Dendritic cell treated with granulocyte-macrophage colony-stimulating factor and Interleukin-4, amounts not matched to agents 40 ng/mL and 50 ng/mL, for 4 days (primary cell): ENCODE results near the gene TMEM31.

Experiments
- H3K27ac Mint-ChIP-seq: one replicate; pipeline ENCODE4 v1.8.0; 2022; ENCODE audit warnings: mild to moderate bottlenecking, mixed read lengths
- H3K27me3 Mint-ChIP-seq: one replicate; pipeline ENCODE4 v1.8.0; 2022; ENCODE audit warnings: mild to moderate bottlenecking, mixed read lengths
- H3K36me3 Mint-ChIP-seq: one replicate; pipeline ENCODE4 v1.8.0; 2022; ENCODE audit warnings: low read depth, mixed read lengths
- H3K4me1 Mint-ChIP-seq: one replicate; pipeline ENCODE4 v1.8.0; 2022; ENCODE audit warnings: low read depth, mixed read lengths
- H3K4me3 Mint-ChIP-seq: one replicate; pipeline ENCODE4 v1.8.0; 2022; ENCODE audit warnings: mild to moderate bottlenecking, moderate library complexity, mixed read lengths
- H3K9me3 Mint-ChIP-seq: one replicate; pipeline ENCODE4 v1.8.0; 2022; ENCODE audit warnings: mixed read lengths
- intact Hi-C: fragments of 100-400 bp; cut with micrococcal nuclease; formaldehyde crosslinking; loops from one replicate; pipeline ENCODE4 v1.15.0; 2022

The TMEM31 gene

DNA sequence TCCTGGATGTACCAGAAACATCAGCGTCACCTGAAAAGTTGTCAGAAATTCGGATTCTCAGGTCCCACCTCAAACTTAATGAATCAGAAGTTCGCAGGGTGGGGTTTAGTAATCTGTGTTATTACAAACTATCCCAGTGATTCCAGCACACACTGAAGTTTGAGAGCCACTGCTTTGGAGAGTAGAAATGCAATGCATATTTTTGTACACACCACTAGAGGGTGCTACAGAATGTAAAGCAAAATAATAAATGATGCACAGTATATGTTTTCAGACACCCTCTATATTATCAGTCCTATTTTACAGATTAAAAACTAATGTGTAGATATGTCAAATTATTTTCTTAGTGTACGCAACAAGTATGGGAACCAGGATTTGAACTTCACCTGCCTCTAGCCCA, 21.8 kb upstream of the TMEM31 start:
- H3K36me3 Mint-ChIP-seq = peaks cover 2% of the 10 kb centered on the region
- no peaks in the 10 kb centered on the region for H3K27me3 Mint-ChIP-seq
- H3K9me3 Mint-ChIP-seq = no peaks in the 10 kb centered on the region
- no peak overlapping the region for H3K4me3 Mint-ChIP-seq
- H3K4me1 Mint-ChIP-seq = no peaks in the 10 kb centered on the region
- no peak overlapping the region for H3K27ac Mint-ChIP-seq
- intact Hi-C loops = loop anchor here (2.0 to 10.0 kb wide), 5 partner anchors 62 to 466 kb away; partner anchors contain the start of genes SLC25A53, TCEAL1 and TCEAL3

DNA sequence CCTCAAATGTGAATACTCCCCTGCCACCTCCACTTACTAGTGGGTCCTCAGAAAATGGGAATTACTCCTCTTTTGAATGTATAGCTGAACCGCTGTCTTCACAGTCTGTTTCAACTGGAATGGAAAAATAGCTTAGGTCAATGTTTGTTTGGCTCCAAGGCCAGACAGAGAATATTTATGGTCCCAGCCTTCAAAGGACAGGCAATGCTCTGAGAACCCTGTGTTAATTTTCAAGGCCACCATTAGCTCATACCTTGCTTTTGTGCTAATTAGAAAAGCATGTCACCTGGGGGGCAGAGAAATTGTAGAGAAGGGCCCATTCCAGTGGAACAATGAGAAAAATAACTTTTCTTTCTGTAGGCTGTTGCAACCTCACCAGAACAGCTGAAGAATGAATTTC, 19.6 kb upstream of the TMEM31 start:
- Mint-ChIP-seq H3K27ac (no peak overlapping the region), H3K36me3 (no peaks in the 10 kb centered on the region), H3K27me3 (no peaks in the 10 kb centered on the region), H3K4me3 (no peak overlapping the region), H3K9me3 (no peaks in the 10 kb centered on the region), H3K4me1 (no peaks in the 10 kb centered on the region)
- intact Hi-C loops = no loop called here

GRCh38 chrX:103697687-103698086, 13.0 kb upstream of the TMEM31 start:
- no peak overlapping the region for H3K27ac Mint-ChIP-seq
- no peaks in the 10 kb centered on the region for H3K9me3 Mint-ChIP-seq
- H3K36me3 Mint-ChIP-seq = no peaks in the 10 kb centered on the region
- H3K4me3 Mint-ChIP-seq = no peak overlapping the region
- no peaks in the 10 kb centered on the region for H3K4me1 Mint-ChIP-seq
- intact Hi-C loops = no loop called here
- H3K27me3 Mint-ChIP-seq = no peaks in the 10 kb centered on the region

DNA sequence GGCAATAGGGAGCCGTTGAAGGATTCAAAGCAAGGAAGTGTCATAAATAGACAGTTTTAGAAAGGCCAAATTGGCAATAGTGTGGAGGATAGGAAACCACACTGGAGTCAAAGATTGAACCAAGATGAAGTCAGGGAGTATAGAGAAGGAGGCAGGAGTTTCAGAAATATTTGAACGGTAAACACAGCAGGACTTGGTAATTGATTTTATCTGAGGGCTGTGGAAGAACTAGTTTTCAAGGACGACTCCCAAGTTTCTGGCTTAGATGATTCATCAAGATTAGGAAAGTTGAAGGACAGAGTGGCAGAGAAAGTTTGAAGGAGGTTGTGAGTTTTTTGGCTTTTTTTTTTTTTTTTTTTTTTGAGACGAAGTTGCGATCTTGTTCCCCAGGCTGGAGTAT, 11.5 kb upstream of the TMEM31 start:
- Mint-ChIP-seq H3K9me3 (no peaks in the 10 kb centered on the region), H3K4me3 (no peak overlapping the region), H3K36me3 (no peaks in the 10 kb centered on the region), H3K27ac (no peak overlapping the region), H3K4me1 (no peaks in the 10 kb centered on the region), H3K27me3 (no peaks in the 10 kb centered on the region)
- intact Hi-C loops = no loop called here

DNA sequence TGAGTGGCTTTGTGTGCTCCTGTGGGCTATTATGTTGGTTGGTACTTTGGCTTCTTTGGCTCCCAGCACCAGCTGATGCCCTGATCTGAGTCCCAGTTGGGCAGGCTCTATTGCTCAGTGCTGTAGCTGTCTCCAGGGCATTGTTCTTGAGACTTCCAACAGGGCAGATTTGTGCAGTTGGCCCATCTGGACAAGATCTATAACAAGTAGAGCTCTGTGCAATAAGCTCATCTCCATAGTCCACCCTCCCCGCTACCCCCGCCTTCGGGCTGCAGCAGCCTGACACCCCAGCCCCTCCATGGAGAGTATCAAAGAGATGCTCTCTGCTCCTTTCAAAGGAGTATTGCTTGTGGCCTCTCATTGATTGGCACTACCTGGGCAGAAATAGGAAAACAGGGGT, 5.8 kb upstream of the TMEM31 start:
- H3K27ac Mint-ChIP-seq = no peak overlapping the region
- H3K27me3 Mint-ChIP-seq = no peaks in the 10 kb centered on the region
- no peaks in the 10 kb centered on the region for H3K36me3 Mint-ChIP-seq
- no peaks in the 10 kb centered on the region for H3K4me1 Mint-ChIP-seq
- no peaks in the 10 kb centered on the region for H3K9me3 Mint-ChIP-seq
- intact Hi-C loops = no loop called here
- no peak overlapping the region for H3K4me3 Mint-ChIP-seq

- H3K9me3 Mint-ChIP-seq = no peaks in the 10 kb centered on the region
- H3K4me1 Mint-ChIP-seq = no peaks in the 10 kb centered on the region
- H3K27ac Mint-ChIP-seq = no peak overlapping the region
- intact Hi-C loops = no loop called here
- H3K4me3 Mint-ChIP-seq = no peak overlapping the region
- no peaks in the 10 kb centered on the region for H3K36me3 Mint-ChIP-seq
- H3K27me3 Mint-ChIP-seq = no peaks in the 10 kb centered on the region
Observed at GRCh38 chrX:103716962-103717361, 6.3 kb downstream of the TMEM31 start.

- no peak overlapping the region for H3K4me3 Mint-ChIP-seq
- H3K27me3 Mint-ChIP-seq = no peaks in the 10 kb centered on the region
- no peaks in the 10 kb centered on the region for H3K36me3 Mint-ChIP-seq
- no peak overlapping the region for H3K27ac Mint-ChIP-seq
- H3K4me1 Mint-ChIP-seq = no peaks in the 10 kb centered on the region
- intact Hi-C loops = no loop called here
- H3K9me3 Mint-ChIP-seq = no peaks in the 10 kb centered on the region
Observed at GRCh38 chrX:103718120-103718519, 7.4 kb downstream of the TMEM31 start.

GRCh38 chrX:103722505-103722904, 11.8 kb downstream of the TMEM31 start:
- Mint-ChIP-seq H3K9me3 (no peaks in the 10 kb centered on the region), H3K4me1 (no peaks in the 10 kb centered on the region), H3K4me3 (no peak overlapping the region), H3K36me3 (no peaks in the 10 kb centered on the region), H3K27me3 (no peaks in the 10 kb centered on the region), H3K27ac (no peak overlapping the region)
- intact Hi-C loops = no loop called here

DNA sequence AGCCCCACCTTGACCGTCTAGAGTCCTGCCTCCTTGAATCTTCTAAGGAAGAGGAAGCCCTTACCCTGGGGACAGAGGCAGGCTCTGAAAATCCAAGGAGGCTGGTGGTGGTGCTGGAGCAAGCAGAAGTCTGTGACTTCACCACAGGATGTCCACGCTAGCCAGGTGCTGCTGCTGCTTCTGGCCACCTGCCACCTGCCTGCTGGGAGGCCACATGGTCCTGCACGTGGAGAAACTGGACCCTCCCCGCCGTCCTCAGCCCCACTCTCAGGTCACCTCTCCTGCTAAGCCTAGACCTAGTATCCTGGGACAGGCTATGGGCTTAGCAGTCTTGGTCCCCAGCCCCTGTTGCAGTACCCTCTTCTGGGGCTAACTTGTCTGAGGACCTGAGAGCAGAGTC, 15.8 kb downstream of the TMEM31 start:
- Mint-ChIP-seq H3K27ac (no peak overlapping the region), H3K4me3 (no peak overlapping the region), H3K36me3 (no peaks in the 10 kb centered on the region), H3K27me3 (no peaks in the 10 kb centered on the region), H3K9me3 (no peaks in the 10 kb centered on the region), H3K4me1 (peaks cover 25% of the 10 kb centered on the region)
- intact Hi-C loops = no loop called here

DNA sequence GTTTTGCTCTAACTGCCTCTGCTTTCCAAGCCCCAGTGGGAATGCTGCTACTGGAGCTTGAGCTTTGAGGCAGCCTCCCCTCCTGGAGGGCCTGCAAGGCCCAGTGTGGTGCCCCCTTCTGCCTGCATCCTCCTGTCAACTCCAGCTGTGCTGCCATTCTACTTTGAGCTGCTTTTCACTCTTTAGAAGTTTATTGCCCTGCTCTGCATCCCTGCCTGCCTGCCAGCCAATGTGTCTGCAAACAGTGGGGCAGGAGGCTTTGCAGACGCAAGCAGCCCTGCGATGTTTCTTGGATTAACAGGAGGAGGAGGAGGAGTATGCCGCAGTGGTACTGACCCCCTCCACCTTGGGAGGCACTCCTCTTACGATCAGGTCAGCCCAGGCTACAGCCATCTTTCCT, 16.4 kb downstream of the TMEM31 start:
- peaks cover 30% of the 10 kb centered on the region for H3K4me1 Mint-ChIP-seq
- H3K9me3 Mint-ChIP-seq = no peaks in the 10 kb centered on the region
- intact Hi-C loops = no loop called here
- no peak overlapping the region for H3K27ac Mint-ChIP-seq
- no peaks in the 10 kb centered on the region for H3K36me3 Mint-ChIP-seq
- H3K27me3 Mint-ChIP-seq = no peaks in the 10 kb centered on the region
- no peak overlapping the region for H3K4me3 Mint-ChIP-seq

- Mint-ChIP-seq H3K36me3 (no peaks in the 10 kb centered on the region), H3K9me3 (no peaks in the 10 kb centered on the region), H3K27ac (no peak overlapping the region), H3K4me1 (peaks cover 31% of the 10 kb centered on the region), H3K27me3 (no peaks in the 10 kb centered on the region), H3K4me3 (no peak overlapping the region)
- intact Hi-C loops = no loop called here
Observed at GRCh38 chrX:103729015-103729414, 18.3 kb downstream of the TMEM31 start.

- Mint-ChIP-seq H3K4me1 (peaks cover 31% of the 10 kb centered on the region), H3K36me3 (no peaks in the 10 kb centered on the region), H3K27me3 (no peaks in the 10 kb centered on the region), H3K9me3 (no peaks in the 10 kb centered on the region), H3K27ac (peak overlapping the region; percentile 50), H3K4me3 (no peak overlapping the region)
- intact Hi-C loops = no loop called here
Observed at GRCh38 chrX:103730147-103730795, 19.6 kb downstream of the TMEM31 start.

DNA sequence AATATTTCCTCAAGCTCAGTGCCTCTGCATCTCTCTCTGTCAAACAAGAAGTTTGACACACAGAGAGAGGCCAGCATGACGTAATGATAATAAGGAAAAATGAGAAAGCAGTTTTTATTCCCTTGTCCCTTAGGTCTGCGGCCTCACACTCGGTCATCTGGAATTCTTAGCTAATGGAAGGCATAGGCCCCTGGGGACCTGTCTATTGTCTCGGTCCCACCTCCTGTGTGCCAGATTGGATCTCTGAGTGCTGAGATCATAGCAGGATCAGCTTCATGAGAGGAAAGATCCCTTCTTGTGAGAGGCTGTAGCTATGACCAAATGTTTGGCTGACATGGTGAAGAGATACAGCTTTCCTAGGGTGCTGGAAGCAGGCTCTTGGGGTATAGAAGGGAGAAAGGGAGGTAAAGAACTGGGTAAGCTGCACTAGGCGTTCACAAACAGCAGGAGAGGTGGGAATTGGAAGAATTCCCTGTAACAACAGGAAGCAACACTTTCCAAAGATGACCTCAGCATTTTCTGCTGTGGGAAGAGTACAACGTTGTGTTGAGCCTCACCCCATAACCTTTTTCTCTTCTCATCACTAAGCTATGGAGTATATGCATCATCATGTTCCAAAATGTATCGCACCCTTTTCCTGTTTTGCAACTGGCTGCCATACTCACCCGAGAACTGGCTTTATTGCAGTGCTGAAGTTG, 20.2 kb downstream of the TMEM31 start:
- Mint-ChIP-seq H3K36me3 (no peaks in the 10 kb centered on the region), H3K9me3 (no peaks in the 10 kb centered on the region), H3K4me1 (peaks cover 31% of the 10 kb centered on the region), H3K27ac (peak overlapping the region; percentile 24), H3K4me3 (no peak overlapping the region), H3K27me3 (no peaks in the 10 kb centered on the region)
- intact Hi-C loops = no loop called here

DNA sequence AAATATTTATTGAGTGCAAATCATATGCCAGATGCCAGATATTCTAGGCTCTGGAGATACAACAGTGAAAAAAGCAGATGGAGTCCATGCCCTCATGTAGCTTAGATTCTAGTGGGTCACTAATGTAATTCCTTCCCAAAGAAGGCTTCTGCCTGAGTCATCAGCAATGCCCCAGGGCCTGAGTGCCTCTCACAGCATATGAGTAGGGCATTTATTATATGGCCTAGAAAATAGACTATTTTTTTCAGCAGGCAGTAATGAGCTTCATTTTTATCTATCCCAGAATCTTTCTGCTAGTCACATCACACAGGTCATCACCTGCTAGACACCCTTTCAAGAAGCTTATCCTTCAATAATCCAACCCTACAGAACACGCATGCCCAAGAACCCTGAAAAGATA, 22.3 kb downstream of the TMEM31 start:
- intact Hi-C loops = no loop called here
- no peak overlapping the region for H3K4me3 Mint-ChIP-seq
- H3K4me1 Mint-ChIP-seq = peaks cover 31% of the 10 kb centered on the region
- H3K27ac Mint-ChIP-seq = no peak overlapping the region
- no peaks in the 10 kb centered on the region for H3K27me3 Mint-ChIP-seq
- no peaks in the 10 kb centered on the region for H3K36me3 Mint-ChIP-seq
- no peaks in the 10 kb centered on the region for H3K9me3 Mint-ChIP-seq
